ENCODE measurements around the gene CDC42SE2.
A peak's percentile ranks its signal among the peaks of the same experiment; 100 is the strongest.
"Not testable (repeated sequence)": the region's sequence is repeated elsewhere in the genome, so short reads cannot be mapped to it uniquely, and the experiment has no call there.

Gene CDC42SE2

DNA sequence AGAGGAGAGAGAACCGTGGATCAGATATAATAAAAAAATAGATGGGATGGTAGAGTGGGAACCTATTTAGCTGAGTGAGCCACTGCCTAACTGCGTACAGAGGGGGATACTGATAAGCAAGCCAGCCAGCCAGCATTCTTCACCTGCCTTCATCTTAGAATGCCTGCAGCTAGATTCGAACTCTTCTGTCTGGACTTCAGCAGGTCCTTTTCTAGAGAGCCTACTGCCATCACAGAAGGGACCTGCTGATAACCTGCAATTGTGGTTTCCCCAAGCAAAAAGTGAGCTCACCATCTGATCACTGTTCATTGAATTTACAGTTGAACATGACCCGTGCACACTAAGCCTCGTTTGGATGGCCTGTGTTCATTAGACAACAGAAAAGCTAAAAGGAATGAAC, 109.4 kb downstream of the CDC42SE2 start:
- DNase-seq: no peak

DNA sequence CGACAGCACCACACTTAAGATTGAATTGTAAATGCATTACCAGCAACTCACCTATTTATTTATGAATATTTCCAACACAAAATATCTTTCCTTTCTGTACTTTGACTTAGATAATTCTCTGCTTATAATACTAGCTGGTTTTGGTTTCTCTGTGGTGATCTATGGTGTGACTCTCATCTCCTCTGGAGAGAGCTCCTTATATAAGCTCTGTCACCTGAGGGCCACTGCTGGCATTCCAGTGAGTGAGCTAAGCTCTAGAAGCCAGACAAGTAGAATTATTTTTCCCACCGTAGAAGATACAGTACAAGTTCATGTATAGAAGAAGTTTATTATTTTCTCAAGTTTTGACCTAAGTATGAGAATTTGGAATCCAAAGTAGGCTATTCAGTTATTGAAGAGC, 111.5 kb downstream of the CDC42SE2 start:
- DNase-seq: no peak

DNA sequence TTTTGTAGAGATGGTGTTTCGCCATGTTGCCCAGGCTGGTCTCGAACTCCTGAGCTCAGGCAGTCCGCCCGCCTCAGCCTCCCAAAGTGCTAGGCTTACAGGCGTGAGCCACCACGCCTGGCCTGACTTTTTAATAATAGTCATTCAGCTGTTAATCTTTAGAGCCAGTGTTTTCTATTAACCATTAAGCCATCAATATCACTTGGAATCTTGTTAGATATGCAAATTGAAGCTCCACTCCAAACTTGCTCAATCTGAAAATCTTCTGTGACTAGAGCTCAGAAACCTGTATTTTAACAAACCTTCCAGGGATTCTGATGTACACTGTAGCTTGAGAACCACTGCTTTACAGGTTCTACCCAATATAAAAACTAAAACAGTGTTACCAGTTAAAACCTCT, 113.5 kb downstream of the CDC42SE2 start:
- DNase-seq: no peak

DNA sequence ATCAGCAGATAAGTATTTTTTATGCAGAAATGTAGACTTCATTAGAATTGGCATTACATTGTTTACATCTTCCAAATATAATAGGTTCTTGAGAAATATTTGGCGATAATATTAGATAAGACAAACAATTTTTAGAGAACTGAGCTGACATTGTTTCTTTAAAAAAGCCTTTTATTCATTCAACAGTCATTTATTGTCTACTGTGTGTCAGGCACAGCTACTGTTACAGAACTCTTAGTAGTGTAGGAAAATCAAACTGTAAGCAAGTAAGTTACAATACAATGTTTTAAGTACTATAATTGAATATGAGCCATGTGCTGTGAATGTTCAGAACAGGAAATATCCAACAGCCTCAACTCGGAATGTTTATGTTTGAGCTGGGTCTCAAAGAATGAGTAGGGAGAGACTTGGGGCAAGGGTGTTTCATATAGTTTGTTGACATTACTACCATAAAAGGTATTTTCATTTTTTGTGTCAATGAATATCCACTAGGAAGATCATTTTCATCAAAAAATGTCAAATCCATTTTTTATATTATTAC, 114.0 kb downstream of the CDC42SE2 start:
- no peak for DNase-seq

DNA sequence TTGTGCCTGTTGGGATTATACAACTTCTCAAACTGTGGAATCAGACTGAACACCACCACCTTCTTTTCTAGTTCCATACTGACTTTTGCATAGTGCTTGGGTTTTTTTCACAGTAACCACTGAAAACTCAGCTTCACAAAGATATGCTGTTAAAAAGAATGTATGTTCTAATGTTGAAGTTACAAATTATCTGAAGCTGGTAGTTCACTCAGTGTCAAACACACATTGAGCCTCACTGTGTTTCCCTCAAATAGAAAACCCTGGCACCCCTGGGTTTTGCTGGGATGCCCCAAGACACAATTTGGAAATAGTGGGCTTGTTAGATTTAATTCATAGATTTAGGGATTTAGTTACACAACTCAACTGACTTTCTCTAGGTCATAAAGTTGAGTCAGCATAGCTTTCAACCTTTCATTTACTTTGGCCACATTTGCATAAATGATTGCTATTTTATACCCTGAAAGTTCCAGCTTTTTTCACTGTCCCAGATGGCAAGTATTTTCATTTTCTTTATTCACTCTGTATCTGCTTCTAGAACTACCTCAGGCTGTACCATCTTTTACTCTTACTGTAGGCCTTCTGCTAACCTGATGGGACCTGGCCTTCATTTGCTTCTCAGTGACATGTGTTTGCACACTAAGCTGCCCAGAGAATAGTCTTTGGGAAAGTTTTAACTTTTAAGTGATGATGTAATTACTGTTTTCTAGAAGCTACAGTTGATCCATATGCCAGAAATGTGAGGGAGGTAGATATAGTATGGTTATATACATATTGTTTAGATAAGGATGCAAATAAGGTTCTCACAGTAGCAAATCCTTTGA, 115.1 kb downstream of the CDC42SE2 start:
- DNase-seq: no peak

DNA sequence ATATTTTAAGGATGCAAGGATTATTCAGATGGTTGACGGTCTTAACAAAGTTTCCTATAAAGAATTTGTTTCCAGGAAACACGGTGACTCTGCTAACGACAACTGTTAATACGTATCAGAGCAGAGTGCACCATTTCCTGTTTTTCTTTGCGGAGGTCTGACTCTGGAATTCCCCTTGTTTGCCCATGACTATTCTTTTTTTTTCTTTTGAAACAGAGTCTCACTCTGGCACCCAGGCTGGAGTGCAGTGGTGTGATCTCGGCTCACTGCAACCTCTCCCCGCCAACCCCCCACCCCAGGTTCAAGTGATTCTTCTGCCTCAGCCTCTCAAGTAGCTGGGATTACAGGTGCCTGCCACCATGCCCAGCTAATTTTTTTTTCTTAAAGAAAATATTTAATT, 115.9 kb downstream of the CDC42SE2 start:
- no peak for DNase-seq

DNA sequence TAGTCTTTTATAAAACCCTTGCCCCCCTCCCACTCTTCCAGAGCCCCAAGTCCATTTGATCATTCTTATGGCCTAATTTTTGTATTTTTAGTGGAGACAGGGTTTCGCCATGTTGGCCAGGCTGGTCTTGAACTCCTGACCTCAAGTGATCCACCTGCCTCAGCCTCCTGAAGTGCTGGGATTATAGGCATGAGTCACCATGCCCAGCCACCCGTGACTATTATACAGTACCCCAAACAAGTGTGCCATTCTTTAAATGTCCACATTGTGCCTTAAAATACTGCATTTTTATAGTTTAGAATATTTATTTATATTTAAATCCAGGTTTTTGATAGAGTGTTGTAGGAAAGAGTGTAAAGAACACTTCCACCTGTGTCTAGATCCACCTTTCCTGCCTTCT, 116.4 kb downstream of the CDC42SE2 start:
- DNase-seq: not testable (repeated sequence)

DNA sequence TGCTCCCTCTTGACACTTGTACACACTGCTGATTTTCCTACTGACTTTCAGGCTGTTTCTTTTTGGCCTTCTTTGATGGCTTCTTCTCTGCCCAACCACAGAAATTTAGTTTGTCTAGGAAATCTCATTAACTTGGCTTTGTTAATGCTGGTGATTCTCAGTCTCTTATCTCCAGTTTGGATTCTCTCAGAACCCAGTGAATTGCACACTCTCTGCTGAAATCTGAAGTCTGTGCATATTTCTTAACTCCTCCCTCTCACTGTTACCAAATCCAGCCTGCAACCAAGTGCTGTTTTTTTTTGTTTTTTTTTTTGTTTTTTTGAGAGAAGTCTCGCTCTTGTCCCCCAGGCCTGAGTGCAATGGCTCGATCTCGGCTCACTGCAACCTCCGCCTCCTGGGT, 117.2 kb downstream of the CDC42SE2 start:
- no peak for DNase-seq

DNA sequence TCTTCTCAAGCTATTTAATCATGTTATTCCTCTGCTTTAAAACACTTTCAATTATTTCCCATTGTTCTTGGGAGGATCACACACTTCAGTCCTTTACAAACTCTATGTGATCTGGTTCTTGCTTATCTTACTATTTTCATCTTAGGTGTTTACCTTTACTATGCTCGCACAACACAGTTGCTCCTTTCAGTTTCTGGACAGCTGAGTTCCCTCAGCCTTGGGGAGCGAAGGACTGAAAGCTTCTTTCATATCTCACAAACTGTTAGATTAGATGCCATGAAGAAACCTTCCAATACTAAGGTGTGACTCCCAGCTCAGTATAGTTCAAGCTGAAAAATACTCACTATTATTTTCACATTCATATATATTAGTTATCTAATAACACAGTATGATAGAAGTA, 117.9 kb downstream of the CDC42SE2 start:
- DNase-seq: no peak

DNA sequence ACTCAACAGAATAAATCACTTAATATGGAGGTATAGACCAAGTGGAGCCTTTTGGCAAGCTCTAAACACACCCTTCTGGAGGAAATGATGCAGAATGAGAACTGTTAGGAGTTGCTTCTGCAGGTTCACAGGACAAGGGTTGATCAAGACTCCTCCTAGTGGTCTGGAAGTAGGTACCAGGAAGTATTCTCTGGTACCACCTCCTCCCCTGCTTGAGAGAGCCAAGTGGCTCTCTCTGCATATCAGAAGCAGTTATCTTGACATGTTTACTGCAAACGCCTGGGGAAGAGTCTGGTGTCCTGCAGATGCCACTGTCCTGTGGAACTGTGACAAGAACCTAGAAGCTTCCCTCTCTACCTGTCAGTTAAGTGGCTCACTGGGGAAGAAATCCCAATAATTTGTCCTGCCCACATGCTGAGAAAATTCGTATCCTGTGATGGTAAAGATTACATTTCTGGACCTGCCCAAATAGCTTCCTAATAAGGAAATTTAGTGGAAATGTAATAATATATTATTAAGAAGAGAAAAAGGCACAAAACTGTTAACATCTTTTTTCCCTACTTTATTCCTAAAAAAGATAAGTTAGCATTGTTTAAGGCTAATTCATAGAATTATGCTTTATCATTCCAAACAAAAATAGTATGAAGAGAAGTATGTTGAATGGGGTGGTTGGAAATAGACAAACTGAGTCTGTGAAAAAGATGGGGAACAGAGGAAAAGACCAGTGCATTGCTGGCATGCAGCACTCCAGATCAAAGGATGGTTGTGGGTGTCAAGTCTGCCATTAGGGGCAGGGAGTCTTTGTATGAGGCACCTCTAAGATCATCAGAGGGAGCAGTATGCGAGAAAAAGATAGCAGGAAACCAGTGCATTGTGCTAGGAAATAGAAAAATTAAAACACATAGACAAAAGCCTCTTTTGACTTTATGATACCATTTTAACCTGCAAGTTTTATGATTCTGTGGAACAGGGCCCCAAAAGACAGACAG, 118.8 kb downstream of the CDC42SE2 start:
- peak; percentile 43 for DNase-seq

DNA sequence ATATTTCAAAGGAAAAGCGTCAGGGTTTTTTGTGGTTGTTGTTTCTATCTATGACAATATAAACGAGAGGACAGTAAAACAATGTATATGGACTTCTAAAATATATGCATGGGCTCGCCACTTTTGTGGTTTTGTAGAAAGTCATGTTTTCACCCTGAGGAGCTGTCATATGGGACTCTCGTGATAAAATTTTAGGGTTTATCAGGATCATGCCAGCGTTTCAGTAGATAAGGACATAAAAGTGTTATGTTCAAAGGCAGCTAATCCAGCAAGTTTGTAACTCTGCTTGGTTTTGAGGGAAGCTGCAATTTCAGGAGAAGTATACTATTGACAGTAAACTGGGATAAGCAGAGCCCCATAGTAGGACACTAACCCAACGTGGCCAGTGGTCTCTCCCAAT, 120.3 kb downstream of the CDC42SE2 start:
- DNase-seq: no peak

DNA sequence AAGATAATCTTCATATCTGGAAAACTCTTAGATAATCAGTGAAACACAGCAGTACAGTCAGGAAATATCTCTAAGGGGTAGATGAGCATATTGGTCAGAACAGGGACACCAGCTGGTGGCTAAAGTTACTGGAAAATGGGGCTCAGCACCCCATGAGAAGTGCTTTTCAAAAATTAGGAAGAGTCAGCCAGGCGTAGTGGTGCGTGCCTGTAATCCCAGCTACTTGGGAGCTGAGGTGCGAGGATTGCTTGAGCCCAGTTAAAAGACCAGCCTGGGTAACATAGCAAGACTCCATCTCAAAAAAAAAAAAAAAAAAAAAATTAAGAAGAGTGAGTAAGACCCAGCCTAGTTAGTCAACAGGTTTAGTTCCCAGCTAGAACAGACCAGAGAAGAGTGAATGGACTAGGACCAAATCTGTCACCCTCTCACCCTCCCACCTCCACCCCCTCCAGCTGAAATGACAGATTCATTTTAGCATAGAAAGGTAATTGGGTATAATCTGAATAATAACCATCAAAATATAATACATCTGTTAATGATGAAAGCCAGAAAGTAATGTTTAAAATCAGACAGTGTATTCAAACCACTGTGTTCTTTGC, 120.9 kb downstream of the CDC42SE2 start:
- no peak for DNase-seq

DNA sequence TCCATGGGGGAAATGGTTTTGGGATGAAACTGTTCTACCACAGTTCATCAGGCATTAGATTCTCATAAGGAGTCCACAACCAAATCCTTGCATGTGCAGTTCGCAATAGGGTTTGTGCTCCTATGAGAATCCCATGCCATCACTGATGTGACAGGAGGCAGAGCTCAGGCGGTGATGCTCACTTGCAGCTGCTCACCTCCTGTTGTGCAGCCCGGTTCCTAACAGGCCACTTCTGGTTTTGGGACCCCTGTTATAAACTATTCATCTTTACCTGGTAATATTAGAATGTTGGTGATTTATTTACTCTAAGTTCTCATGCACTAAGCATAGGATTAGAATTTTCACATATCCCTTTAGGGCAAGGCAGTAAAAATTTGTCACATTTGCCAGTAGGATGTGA, 122.3 kb downstream of the CDC42SE2 start:
- DNase-seq: no peak

DNA sequence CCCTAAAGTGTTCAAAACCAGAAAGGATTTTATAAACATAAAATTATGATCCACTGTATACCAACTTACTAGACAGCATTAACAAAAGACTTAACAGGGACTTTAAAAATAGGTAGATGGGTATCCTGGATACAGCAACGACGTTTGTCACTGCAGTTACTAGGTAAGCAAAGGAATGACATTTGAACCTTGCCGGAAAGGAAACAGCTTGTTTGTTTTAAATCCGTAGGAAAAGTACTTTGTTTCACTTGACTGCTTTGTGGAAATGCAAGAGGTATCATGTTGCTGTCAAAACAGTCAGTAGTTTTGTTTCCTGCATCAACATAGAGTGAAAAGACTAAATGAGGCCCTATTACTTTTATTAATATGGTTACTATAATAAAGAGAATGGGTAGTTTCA, 122.9 kb downstream of the CDC42SE2 start:
- DNase-seq: no peak

DNA sequence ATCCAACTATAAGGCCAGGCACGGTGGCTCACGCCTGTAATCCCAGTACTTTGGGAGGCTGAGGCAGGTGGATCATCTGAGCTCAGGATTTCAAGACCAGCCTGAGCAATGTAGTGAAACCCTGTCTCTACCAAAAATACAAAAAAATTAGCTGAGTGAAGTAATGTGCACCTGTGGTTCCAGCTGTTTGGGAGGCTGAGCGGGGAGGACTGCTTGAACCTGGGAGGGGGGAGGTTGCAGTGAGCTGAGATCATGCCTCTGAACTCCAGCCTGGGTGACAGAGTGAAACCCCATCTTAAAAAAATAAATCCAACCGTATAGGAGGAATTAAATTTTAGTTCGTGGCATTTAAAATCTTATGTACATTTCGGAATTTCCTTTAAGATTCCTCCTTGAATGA, 123.4 kb downstream of the CDC42SE2 start:
- DNase-seq: no peak

DNA sequence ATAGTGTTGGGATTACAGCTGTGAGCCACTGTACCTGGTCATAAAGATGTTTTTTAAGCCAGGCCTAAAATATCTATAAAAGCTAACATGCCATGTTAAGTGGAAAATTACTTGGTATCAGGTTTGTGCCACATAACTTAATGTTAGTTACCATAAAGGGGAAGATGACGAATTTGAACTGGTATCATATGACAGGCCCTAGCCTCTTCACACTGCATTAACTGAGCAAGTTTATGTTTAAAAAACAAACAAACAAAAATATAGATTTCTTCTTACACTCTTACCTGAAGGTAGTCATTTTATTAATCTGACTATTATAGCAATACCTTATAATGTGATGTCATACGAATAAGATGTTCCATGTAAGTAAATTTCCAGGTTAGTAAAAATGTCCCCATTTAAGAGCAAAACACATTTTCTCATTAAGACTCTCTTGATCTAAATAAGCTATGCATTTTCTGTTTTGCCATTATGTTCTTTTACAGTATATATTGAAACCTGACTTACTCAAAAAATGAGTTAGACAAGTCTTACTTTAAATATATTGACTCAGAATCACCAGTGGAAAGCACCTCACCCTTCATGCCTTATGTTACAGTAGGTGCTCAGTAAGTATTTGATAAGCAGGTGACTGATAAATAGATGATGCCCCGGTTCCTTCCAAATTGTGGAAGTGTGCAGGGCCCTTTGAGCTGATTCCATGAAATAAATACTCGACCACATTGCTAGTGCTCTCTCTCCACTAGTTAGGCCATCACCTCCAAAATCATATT, 125.4 kb downstream of the CDC42SE2 start:
- DNase-seq: no peak

DNA sequence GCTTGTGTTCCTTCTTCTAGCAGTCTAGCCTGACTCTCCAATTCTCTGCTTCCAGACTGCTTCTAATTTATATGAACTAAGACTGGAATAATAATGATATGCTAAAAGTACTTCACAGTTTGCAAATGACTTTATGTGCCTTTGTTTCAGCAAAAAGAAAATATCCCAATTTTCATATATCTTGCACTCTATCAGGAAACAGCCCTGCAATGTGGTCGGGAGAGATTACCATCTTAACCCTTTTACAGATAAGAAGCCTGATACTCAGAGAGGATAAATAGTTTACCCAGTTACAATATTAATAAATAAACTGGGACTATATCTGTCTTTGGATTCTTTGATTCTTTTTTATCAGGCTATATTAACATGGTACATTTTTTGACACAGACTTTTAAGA, 126.0 kb downstream of the CDC42SE2 start:
- no peak for DNase-seq

DNA sequence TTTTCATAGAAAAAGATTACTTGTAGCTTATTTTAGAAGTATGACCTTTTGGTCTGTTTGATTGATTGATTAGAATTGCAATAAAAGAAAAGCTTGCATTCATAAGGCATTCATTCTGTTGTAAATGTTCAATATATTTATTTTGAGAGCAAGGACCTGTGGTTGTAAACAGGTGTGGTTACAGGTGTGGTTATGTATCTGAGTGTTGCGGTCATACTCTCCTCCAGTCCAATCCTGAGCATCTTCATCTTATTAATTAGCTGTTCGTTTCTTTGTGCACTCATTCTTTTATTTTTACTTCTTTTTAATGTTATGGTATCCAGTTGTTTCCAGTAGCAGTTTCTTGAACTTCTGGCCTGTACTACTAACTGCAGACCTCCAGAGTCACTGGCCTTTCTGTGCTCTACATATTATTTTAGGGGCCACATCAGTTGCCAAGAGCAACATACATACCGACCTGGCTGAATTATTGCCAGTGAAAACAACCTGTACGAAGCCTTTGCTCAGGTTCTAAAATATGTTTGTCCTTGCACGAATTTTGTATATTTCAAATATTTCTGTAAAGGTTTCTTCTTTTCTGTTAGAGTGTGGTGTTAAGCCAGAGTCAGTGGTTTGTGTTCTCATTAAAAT, 128.7 kb downstream of the CDC42SE2 start:
- DNase-seq: no peak

DNA sequence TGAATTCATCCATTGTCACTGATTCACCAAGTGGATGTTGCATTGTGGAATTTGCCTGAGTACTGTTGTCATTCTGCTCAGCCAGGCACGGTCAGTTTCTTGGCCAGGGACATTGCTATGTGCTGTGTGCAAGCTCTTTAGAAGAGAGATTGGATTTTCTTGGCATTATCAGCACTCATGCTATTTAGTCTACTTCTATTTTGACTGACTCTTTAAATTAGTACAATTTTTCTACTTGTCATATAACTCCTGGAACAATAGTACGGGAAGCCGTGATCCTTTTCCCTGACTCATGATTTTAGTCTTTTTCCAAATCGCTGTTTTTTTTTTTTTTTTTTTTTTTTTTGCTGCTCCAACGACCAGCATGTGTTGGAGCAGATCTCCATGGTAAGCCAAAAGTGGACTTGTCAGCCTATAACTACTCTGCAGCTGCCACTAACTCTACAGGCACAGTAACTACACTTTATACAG, 129.7 kb downstream of the CDC42SE2 start:
- no peak for DNase-seq

DNA sequence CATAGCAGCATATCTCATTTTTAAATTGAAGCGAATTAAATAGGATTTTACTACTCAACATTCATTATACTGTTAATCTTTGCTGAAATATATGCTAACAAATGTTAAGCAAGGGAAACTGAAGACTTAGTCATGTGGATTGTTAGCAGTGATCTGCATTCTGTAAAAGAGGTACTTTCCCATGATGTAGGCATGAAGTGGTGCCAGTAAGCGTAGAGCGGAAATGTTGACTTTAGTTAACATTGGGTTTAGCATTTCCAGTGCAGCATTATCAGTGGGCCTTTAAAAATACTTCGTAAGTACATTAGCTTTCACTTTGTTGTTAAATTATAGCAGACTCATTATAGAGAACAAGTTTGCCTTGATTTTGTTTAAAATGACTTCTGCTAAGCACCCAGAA, 130.3 kb downstream of the CDC42SE2 start:
- DNase-seq: no peak

DNA sequence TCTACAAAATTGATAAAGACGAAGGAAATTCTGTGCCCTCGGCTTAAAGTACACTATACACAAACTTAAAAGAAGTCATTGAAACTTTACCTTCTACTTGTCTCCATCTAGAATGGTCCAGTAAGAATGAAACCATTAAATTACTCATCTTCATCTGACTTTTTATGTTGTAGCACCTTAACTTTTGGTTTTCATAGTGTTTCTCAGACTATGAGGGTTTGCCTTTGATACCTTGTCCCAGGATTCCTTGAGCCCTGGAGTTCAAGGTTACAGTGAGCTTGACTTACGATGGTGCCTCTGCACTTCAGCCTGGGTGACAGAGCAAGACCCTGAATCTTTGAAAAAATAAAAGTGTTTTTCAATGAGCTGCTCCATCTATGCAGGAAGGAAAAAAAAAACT, 132.2 kb downstream of the CDC42SE2 start:
- no peak for DNase-seq

Measured in NCI-H345 (cell line).